ENCODE measurements around the gene IAH1.

GRCh38 chr2:9490789-9491188 is 16.4 kb downstream of the IAH1 start:
- TF ChIP-seq YBX1 (IDR thresholded peaks at IDR 0.05): no peak
- TF ChIP-seq, protein P1, sequence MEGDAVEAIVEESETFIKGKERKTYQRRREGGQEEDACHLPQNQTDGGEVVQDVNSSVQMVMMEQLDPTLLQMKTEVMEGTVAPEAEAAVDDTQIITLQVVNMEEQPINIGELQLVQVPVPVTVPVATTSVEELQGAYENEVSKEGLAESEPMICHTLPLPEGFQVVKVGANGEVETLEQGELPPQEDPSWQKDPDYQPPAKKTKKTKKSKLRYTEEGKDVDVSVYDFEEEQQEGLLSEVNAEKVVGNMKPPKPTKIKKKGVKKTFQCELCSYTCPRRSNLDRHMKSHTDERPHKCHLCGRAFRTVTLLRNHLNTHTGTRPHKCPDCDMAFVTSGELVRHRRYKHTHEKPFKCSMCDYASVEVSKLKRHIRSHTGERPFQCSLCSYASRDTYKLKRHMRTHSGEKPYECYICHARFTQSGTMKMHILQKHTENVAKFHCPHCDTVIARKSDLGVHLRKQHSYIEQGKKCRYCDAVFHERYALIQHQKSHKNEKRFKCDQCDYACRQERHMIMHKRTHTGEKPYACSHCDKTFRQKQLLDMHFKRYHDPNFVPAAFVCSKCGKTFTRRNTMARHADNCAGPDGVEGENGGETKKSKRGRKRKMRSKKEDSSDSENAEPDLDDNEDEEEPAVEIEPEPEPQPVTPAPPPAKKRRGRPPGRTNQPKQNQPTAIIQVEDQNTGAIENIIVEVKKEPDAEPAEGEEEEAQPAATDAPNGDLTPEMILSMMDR (IDR thresholded peaks at IDR 0.05 in 2 of 3, conservative IDR thresholded peaks at IDR 0.05 in 1 of 3; ENCODE audit: insufficient read depth in 2 of 3, low read depth in 1 of 3, low read length in 3 of 3): no peak
- TF ChIP-seq EZH2 (IDR thresholded peaks at IDR 0.05; ENCODE audit: borderline replicate concordance, low read depth, low read length): no peak
- no peak for TF ChIP-seq ZNF274 (IDR thresholded peaks at IDR 0.05; ENCODE audit: borderline replicate concordance, low read depth, low read length)
- TF ChIP-seq MXI1 (IDR thresholded peaks at IDR 0.05; ENCODE audit: low read depth, low read length): no peak
- TF ChIP-seq, protein P2, sequence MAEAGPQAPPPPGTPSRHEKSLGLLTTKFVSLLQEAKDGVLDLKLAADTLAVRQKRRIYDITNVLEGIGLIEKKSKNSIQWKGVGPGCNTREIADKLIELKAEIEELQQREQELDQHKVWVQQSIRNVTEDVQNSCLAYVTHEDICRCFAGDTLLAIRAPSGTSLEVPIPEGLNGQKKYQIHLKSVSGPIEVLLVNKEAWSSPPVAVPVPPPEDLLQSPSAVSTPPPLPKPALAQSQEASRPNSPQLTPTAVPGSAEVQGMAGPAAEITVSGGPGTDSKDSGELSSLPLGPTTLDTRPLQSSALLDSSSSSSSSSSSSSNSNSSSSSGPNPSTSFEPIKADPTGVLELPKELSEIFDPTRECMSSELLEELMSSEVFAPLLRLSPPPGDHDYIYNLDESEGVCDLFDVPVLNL (CRISPR knock-in tag; IDR thresholded peaks at IDR 0.05; ENCODE audit: low read depth): no peak
- no peak for TF ChIP-seq MAFF (IDR thresholded peaks at IDR 0.05; ENCODE audit: low read length)
- TF ChIP-seq ZNF75A (CRISPR knock-in tag; IDR thresholded peaks at IDR 0.05): no peak
- TF ChIP-seq RBBP5 (IDR thresholded peaks at IDR 0.05; ENCODE audit: borderline replicate concordance, insufficient read depth, low read length, poor library complexity, severe bottlenecking): no peak
- TF ChIP-seq, protein P3, sequence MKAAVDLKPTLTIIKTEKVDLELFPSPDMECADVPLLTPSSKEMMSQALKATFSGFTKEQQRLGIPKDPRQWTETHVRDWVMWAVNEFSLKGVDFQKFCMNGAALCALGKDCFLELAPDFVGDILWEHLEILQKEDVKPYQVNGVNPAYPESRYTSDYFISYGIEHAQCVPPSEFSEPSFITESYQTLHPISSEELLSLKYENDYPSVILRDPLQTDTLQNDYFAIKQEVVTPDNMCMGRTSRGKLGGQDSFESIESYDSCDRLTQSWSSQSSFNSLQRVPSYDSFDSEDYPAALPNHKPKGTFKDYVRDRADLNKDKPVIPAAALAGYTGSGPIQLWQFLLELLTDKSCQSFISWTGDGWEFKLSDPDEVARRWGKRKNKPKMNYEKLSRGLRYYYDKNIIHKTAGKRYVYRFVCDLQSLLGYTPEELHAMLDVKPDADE (conservative IDR thresholded peaks at IDR 0.05; ENCODE audit: control insufficient read depth, low read depth, low read length): no peak
- no peak for TF ChIP-seq CC2D1A (IDR thresholded peaks at IDR 0.05)
- no peak for TF ChIP-seq ZKSCAN8 (CRISPR knock-in tag; IDR thresholded peaks at IDR 0.05)

All from K562 (cell line).